Measurements from ENCODE around the gene THAP10.

The THAP10 gene

DNA sequence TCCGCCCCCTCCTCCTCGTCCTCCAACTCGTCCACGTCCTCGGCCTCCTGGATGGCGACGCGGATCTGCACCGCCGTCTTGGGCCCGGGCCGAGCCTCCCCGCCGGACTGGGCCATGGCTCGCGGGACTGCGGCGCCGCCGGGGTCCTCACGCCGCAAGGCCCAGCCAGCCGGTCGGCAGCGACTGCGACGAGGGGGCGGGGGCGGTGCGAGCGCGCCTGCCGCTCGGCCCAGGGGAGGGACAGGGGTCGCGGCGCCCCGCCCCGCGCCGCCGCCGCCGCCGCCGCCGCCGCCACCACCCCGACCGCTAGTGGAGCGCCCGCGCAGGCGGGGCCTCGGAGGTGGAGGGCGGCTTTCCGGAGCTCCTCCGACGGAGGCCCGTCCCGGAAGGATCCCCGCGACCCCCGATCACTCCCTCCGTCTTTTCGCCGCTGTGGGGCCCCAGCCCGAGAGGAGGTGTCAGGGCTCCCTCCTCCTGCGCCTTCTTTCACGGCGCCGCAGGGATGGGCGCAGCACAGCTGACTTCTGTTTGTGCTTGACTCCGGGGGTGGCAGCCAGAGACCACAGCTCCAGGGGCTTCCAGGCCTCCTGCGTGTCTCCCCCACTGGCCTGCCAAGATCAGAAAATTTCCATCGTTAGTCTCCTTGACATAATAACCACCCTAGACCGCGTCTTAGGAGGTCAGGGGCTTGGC is 38.1 kb downstream of the THAP10 start, which contains the start of gene LARP6:
TSS of gene LARP6 (minus strand) at position 185 of the 693 bp plus-strand sequence. CDS start at position 116, 69 bp downstream.
- no peak for DNase-seq (ENCODE audit: low read depth in 3 of 3, low spot score in 1 of 3)

DNA sequence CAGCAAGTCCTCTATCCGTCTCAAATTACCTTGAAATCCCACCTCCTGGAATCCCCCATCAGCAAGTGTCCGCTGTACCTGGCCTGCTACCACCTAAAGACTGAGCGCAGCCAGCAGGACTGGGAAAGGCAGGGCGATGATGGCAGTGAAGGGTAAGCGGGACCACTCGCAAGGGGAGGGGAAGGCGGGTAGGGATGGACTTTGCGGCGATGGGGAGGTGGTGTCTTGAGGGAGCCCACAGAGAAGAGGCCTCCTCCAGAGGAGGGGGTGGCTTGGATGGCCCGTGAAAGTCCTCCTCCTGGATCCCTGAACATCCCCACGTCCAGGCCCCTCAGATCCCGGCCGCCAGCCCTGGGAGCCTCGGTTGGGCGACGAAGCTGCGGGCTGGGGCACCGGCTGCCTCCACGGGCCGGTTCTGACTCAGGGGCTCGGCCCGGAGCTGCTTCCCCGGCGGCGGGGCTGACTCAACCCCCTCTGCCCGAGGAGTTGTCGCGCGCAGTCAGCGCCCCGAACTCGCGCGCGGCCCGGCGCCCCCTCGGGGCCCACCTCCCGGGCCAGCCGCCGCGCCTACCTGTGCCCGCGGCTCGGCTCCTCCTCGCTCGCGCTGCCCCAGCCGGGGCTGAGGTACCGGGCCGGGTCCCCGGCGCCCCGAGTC is 38.8 kb downstream of the THAP10 start:
- no peak for DNase-seq (ENCODE audit: low read depth in 3 of 3, low spot score in 1 of 3)

DNA sequence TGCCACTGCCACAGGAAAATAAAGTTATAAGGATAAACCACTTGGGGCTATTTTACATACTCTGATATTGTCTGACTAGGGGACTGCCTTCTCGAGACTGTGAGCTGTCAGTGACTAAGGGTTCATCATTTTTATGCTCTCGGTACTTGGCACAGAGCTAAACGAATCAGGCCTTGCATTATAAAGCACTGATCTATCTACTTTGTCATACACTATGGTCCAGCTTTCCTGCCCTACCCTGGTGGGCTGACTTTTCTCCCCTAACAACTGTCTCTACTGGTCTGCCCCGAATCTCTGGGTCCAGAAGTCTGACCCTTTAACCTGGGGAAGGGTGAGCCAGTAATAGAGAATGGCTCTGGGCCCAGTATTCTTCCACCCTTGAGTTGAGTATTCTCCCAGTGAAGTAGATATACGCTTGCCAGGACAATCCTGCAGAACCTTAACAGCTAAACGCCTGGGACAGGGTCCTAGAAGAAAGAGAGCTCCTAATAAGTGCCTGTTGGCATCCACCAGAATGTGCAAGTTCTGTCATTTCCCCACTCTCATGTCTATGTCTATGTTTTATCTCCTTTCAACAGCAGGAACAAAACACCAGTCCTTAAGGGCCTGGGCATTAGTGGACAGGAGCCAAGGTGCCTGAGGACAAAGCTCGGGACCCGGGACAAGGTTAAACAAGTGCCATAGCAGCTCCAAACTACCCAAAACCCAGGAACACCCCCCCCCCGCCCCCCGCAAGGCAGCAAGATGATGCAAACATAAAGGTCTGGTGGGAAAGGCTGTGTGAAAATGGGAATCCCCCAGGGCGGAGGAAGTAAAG is 39.5 kb downstream of the THAP10 start:
- DNase-seq (ENCODE audit: low read depth in 3 of 3, low spot score in 1 of 3): no peak

DNA sequence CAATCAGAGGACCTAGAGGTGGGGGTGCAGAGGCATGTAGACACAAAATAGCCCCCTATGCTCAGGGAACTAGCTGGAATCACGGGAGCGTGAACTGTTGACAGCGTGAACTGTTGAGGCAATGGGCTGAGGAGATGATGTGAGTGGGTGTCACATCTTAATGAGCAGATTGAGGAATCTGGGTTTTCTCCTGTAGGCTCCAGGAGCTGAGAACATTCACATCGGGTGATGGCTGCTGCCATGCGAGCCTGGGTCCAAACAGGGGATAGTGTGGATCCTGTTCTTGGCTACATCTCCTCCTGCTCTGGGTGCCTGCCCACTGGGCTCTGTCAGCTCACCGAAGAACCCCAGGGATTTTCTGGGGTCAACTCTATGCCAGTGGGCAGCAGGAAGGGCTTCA is 40.3 kb downstream of the THAP10 start:
- DNase-seq (ENCODE audit: low read depth in 3 of 3, low spot score in 1 of 3): no peak

DNA sequence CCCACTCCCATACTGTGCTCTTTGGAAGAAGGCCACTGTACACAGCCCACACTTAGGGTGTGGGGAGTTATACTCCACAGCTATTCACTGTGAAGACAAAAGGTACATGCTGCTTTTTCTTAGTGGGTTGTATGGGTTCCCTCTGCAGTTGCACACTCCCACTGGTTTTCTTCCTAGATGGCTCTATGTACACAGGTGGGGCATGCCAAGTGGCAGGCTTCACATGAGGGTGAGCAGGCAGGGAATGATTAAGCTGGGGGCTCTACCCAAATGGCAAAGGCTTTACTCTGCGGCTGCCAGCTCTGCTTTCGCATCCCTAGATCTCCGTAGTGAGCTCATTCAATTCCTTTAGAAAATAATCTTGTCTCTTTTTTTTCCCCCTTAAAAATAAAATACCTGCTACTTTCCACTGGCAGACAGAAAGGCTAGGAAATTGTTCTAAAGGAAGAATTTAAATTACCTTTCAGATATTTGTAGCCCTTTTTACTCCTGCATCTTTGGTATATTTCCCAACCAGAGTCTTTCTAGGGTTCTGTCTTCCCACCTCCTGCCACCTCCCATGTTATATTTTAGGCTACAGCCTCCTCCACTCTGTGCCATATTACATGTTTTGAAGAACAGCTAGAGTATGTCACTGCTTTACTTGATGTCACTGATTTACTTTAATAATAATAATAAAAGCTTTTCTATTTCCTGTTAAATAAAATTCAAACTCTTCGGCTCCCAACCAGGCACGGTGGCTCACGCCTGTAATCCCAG is 46.5 kb downstream of the THAP10 start:
- no peak for DNase-seq (ENCODE audit: low read depth in 3 of 3, low spot score in 1 of 3)

DNA sequence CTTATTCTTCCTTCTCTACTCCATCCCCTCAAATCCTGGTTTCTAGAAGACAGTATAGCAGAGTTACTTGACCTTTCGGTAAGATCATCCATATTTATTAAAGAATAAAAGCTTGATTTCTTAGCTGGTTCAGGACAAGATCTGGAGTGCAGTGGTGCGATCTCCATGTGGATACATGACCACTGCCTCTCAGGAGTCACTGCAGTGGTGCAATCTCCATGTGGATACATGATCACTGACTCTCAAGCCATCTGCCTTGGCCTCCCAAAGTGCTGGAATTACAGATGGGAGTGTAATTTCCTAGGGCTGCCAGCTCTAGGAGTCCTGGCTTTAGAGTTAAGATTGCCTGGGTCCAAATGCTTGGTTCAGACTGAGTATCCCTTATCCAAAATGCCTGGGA is 54.8 kb downstream of the THAP10 start:
- no peak for DNase-seq (ENCODE audit: low read depth in 3 of 3, low spot score in 1 of 3)

DNA sequence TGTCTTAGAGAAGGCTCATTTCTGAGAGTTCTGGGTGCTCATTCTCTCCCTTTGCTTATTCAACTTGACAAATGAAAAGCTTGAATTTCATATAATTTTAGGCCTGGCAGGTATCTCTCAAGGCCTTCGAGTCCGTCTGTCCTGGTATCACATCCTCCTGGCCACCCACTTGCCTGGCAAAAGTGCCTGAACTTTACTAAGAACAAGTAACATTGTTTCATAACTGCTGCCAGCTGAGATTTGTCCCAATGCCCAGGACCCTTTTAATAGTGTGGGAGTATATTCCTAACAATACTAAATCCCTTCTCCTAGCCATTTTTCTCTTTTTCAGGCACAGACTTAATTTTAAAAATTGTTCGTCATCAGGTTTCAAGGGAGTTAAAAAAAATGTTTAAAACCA is 56.4 kb downstream of the THAP10 start:
- no peak for DNase-seq (ENCODE audit: low read depth in 3 of 3, low spot score in 1 of 3)

DNA sequence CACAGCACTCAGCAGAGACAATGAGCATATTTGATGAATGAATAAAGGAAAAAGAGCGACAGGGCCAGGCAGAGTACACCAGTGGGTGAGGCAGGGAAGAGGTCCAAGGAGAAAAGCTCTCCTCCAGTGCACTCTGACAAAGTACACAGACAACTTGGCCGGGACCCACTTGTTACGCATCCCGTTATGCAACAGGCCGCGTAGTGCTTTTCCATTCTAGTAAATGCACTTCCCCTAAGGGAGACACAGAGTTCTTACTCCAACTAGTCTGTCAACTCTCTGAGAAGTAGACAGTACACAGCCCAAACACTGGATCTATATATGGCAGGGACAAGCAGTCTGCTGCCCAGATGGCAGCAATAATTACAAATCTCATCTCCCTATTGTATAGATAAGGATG is 56.8 kb downstream of the THAP10 start:
- DNase-seq (ENCODE audit: low read depth in 3 of 3, low spot score in 1 of 3): no peak

DNA sequence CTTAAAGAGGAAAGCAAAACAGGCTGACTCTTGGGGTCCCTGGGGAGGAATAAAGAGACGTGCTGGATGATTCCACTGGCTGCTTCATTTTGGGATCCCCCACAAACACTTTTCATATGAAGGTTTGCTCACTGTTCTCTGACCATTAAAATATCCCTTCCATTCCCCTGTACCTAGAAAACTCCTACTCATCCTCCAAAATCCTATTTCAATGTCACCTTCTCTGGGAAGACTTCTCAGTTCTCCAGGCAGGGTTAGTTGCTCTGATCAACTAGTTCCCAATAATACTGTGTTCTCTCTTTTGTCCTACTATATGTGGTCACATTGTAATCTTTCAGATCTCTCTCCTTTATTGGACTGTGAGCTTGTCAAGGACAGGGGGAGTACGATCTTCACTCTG is 57.2 kb downstream of the THAP10 start:
- DNase-seq (ENCODE audit: low read depth in 3 of 3, low spot score in 1 of 3): no peak

DNA sequence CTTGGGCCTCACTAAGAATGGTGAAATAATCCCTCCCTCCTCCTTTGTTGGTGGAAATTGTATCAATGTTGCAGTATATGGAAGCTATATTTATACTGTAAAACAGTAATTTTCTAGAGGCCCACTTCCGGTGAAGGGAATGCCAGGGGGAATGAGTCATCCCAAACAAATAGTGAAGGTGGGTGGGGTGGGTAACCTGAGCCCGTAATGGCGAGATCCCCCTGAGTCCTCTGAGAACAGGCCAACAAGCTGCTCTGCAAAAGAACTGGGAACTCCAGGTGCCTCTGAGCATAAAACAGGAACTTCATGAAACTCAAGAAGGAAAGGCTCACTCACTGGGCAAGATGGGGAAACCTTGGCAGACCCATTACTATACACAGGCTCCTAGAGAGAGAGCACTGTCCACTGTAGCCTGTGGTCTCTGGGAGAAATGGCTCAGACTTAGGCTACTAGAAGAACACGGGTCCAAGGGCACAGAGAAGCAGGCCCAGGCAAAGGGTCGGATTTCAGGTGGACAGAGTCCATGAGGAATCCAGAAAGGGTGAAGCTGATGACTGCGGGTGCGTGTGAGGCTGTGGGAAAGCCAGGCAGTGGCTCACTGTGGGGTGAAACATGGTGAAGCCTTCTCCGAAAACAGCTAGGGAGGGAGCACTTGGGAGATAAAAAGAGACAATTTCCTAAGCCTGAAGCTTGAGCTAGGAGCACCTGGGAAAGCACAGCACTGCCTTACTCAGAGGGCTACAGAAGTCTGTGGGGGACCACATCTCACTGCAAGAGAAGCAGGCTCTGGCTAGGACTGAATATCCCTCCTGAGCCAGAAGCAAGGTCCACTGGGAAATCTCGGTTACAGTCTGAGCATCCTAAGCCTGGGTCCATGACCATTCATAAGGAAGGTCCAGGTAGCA is 58.1 kb downstream of the THAP10 start:
- no peak for DNase-seq (ENCODE audit: low read depth in 3 of 3, low spot score in 1 of 3)

DNA sequence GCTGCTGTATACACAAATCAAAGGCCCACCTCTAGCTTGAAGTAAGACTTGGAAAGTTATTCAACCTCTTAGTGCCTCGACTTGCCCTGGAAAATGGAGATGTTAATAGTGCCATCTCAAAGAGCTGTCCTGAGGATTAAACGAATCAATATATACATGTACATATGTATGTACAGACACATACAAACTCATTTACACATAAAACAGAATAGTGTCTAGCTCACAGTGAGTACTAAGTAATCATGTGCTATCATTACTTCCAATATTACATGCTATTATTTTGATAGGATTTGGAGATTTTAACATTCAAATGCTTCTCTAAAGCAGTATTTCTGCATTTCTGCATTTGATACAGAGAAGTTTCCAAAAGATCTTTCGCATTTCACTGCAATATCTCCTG is 58.8 kb downstream of the THAP10 start:
- DNase-seq (ENCODE audit: low read depth in 3 of 3, low spot score in 1 of 3): no peak

DNA sequence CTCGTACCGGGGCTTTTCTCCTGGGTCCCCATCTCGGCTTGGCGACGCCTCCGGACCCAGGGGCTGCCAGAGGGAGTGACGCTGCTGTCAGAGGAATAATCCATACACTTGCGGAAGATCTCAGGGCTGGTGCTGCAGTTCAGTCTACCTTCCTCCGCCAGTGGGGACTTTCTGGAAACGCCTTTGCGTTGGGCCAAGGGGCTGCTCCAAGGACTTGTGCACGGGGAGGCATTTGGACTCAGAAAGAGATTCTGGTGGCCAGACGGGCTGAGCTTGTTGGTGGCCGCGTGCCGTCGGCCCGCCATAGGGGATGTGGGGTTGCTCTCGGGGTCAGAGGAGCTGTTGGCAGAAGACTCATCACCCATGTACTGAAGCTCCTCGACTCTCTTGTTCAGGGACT is 60.1 kb downstream of the THAP10 start:
- no peak for DNase-seq (ENCODE audit: low read depth in 3 of 3, low spot score in 1 of 3)
